Memory B cell (primary cell): Measurements from ENCODE around the gene PLXNB2.

Experiments
- ATAC-seq: fragments of 150-1000 bp; cut with Tn5 transposase; 2 replicates; pipeline ENCODE4 v1.10.0; 2021; ENCODE audit warnings: low read depth, mild to moderate bottlenecking, moderate library complexity
- DNase-seq, 2 donors: peaks; one replicate each; pipeline ENCODE4 v3.0.0; 2022; ENCODE audit warnings: low spot score in 2 of 2
- H3K27ac Mint-ChIP-seq: one replicate; pipeline ENCODE4 v1.8.0; 2022; ENCODE audit warnings: mild to moderate bottlenecking, moderate library complexity, mixed read lengths
- H3K27me3 Mint-ChIP-seq: one replicate; pipeline ENCODE4 v1.8.0; 2022; ENCODE audit warnings: mixed read lengths
- H3K36me3 Mint-ChIP-seq: one replicate; pipeline ENCODE4 v1.8.0; 2022; ENCODE audit warnings: mild to moderate bottlenecking, mixed read lengths
- H3K4me1 Mint-ChIP-seq: one replicate; pipeline ENCODE4 v1.8.0; 2022; ENCODE audit warnings: mixed read lengths
- H3K4me3 Mint-ChIP-seq: one replicate; pipeline ENCODE4 v1.8.0; 2022; ENCODE audit warnings: mild to moderate bottlenecking, moderate library complexity, mixed read lengths
- H3K9me3 Mint-ChIP-seq: one replicate; pipeline ENCODE4 v1.8.0; 2022; ENCODE audit warnings: mixed read lengths

Gene PLXNB2

GRCh38 chr22:50257451-50258360 lies 49.7 kb downstream of the PLXNB2 start:
- Mint-ChIP-seq H3K27ac (no peak overlapping the region), H3K9me3 (no peaks in the 10 kb centered on the region), H3K36me3 (no peaks in the 10 kb centered on the region), H3K4me1 (peaks cover 6% of the 10 kb centered on the region), H3K4me3 (no peak overlapping the region), H3K27me3 (peaks cover 12% of the 10 kb centered on the region)
- DNase-seq (no peak), ATAC-seq (no peak)

GRCh38 chr22:50257041-50257440 lies 50.4 kb downstream of the PLXNB2 start:
- Mint-ChIP-seq H3K27ac (no peak overlapping the region), H3K4me1 (peaks cover 2% of the 10 kb centered on the region), H3K9me3 (no peaks in the 10 kb centered on the region), H3K36me3 (no peaks in the 10 kb centered on the region), H3K27me3 (peaks cover 8% of the 10 kb centered on the region), H3K4me3 (no peak overlapping the region)
- ATAC-seq (no peak), DNase-seq (no peak)

GRCh38 chr22:50256258-50256862 lies 51.1 kb downstream of the PLXNB2 start:
- DNase-seq = no peak
- no peak for ATAC-seq
- H3K27ac Mint-ChIP-seq = no peak overlapping the region
- H3K9me3 Mint-ChIP-seq = no peaks in the 10 kb centered on the region
- H3K4me3 Mint-ChIP-seq = no peak overlapping the region
- peaks cover 6% of the 10 kb centered on the region for H3K27me3 Mint-ChIP-seq
- H3K36me3 Mint-ChIP-seq = no peaks in the 10 kb centered on the region
- peaks cover 2% of the 10 kb centered on the region for H3K4me1 Mint-ChIP-seq

GRCh38 chr22:50255607-50256006 lies 51.8 kb downstream of the PLXNB2 start:
- ATAC-seq (no peak), DNase-seq (no peak)
- Mint-ChIP-seq H3K4me1 (peaks cover 2% of the 10 kb centered on the region), H3K27ac (no peak overlapping the region), H3K36me3 (no peaks in the 10 kb centered on the region), H3K27me3 (peaks cover 6% of the 10 kb centered on the region), H3K4me3 (no peak overlapping the region), H3K9me3 (no peaks in the 10 kb centered on the region)

GRCh38 chr22:50255099-50255498 lies 52.3 kb downstream of the PLXNB2 start:
- no peak overlapping the region for H3K27ac Mint-ChIP-seq
- ATAC-seq (no peak), DNase-seq (no peak)
- H3K4me3 Mint-ChIP-seq = no peak overlapping the region
- peaks cover 2% of the 10 kb centered on the region for H3K4me1 Mint-ChIP-seq
- H3K9me3 Mint-ChIP-seq = no peaks in the 10 kb centered on the region
- H3K36me3 Mint-ChIP-seq = no peaks in the 10 kb centered on the region
- H3K27me3 Mint-ChIP-seq = peaks cover 6% of the 10 kb centered on the region

GRCh38 chr22:50253941-50254340 lies 53.5 kb downstream of the PLXNB2 start:
- no peak overlapping the region for H3K4me3 Mint-ChIP-seq
- no peaks in the 10 kb centered on the region for H3K36me3 Mint-ChIP-seq
- no peak overlapping the region for H3K27ac Mint-ChIP-seq
- DNase-seq (no peak), ATAC-seq (no peak)
- H3K27me3 Mint-ChIP-seq = peaks cover 5% of the 10 kb centered on the region
- H3K9me3 Mint-ChIP-seq = no peaks in the 10 kb centered on the region
- H3K4me1 Mint-ChIP-seq = peaks cover 2% of the 10 kb centered on the region

- no peaks in the 10 kb centered on the region for H3K36me3 Mint-ChIP-seq
- no peaks in the 10 kb centered on the region for H3K27me3 Mint-ChIP-seq
- no peaks in the 10 kb centered on the region for H3K9me3 Mint-ChIP-seq
- H3K4me1 Mint-ChIP-seq = peaks cover 2% of the 10 kb centered on the region
- no peak overlapping the region for H3K27ac Mint-ChIP-seq
- H3K4me3 Mint-ChIP-seq = no peak overlapping the region
- ATAC-seq = no peak
- DNase-seq = no peak
These were observed 54.2 kb downstream of the PLXNB2 start for GRCh38 chr22:50253046-50253915.

GRCh38 chr22:50252082-50253045 lies 55.1 kb downstream of the PLXNB2 start:
- ATAC-seq = peak; percentile 67
- DNase-seq = peak; percentile 67 to 77
- Mint-ChIP-seq H3K9me3 (no peaks in the 10 kb centered on the region), H3K27ac (no peak overlapping the region), H3K4me3 (peak overlapping the region; percentile 59), H3K36me3 (no peaks in the 10 kb centered on the region), H3K4me1 (peaks cover 8% of the 10 kb centered on the region), H3K27me3 (no peaks in the 10 kb centered on the region)

GRCh38 chr22:50251477-50252081 lies 55.9 kb downstream of the PLXNB2 start:
- no peaks in the 10 kb centered on the region for H3K9me3 Mint-ChIP-seq
- H3K36me3 Mint-ChIP-seq = no peaks in the 10 kb centered on the region
- peaks cover 10% of the 10 kb centered on the region for H3K4me1 Mint-ChIP-seq
- peak overlapping the region; percentile 58 for H3K27ac Mint-ChIP-seq
- DNase-seq (no peak), ATAC-seq (peak; percentile 9)
- peak overlapping the region; percentile 80 for H3K4me3 Mint-ChIP-seq
- no peaks in the 10 kb centered on the region for H3K27me3 Mint-ChIP-seq

- H3K4me3 Mint-ChIP-seq = peak within 1 kb of the TSS; percentile 80
- DNase-seq = peak; percentile 64 to 68
- ATAC-seq = peak; percentile 55
- H3K9me3 Mint-ChIP-seq = no peaks in the 10 kb centered on the region
- no peaks in the 10 kb centered on the region for H3K27me3 Mint-ChIP-seq
- peak within 1 kb of the TSS; percentile 58 for H3K27ac Mint-ChIP-seq
- peaks cover 10% of the 10 kb centered on the region for H3K4me1 Mint-ChIP-seq
- H3K36me3 Mint-ChIP-seq = no peaks in the 10 kb centered on the region
These were observed 56.6 kb downstream of the PLXNB2 start, which contains the start of gene HDAC10 for GRCh38 chr22:50250555-50251476. Gene HDAC10, minus strand, starts transcription at chr22:50251265. Its CDS starts 233 bp downstream, at chr22:50251032.

- peaks cover 10% of the 10 kb centered on the region for H3K4me1 Mint-ChIP-seq
- no peak for DNase-seq
- H3K36me3 Mint-ChIP-seq = no peaks in the 10 kb centered on the region
- H3K27ac Mint-ChIP-seq = peak overlapping the region; percentile 35
- ATAC-seq = no peak
- H3K27me3 Mint-ChIP-seq = no peaks in the 10 kb centered on the region
- H3K4me3 Mint-ChIP-seq = peak overlapping the region; percentile 80
- H3K9me3 Mint-ChIP-seq = no peaks in the 10 kb centered on the region
These were observed 57.2 kb downstream of the PLXNB2 start for GRCh38 chr22:50250249-50250554.
